ENCODE results near the gene ATP5MC3. TPM values are rescaled to one million over a fixed set of nuclear protein-coding genes. Genes with fewer than 3 reads are reported as not detected.

The ATP5MC3 gene
- 421 to 508 TPM (median 451 TPM) in 5 replicates for total RNA-seq (2022; extraction: Qiagen RNA extraction; ENCODE audit: low read depth)

GRCh38 chr2:175181104-175181876, at the start of gene ATP5MC3:
Gene ATP5MC3 (minus strand): TSS chr2:175181710. CDS start chr2:175181393, 317 bp downstream.

GRCh38 chr2:175167792-175168563, 13.5 kb downstream of the ATP5MC3 start, which contains the start of gene ATF2:
Gene ATF2 (minus strand): TSS chr2:175168203. CDS start chr2:175136443, 31,760 bp downstream.

Other genes starting within 250 kb of the ATP5MC3 start
- 18.0 to 21.7 TPM (median 19.0 TPM) in 5 replicates for gene CHN1, start 176.3 kb downstream of the ATP5MC3 start, total RNA-seq (2022; extraction: Qiagen RNA extraction; ENCODE audit: low read depth)
- gene ATF2, start 13.5 kb downstream of the ATP5MC3 start, total RNA-seq (2022; extraction: Qiagen RNA extraction; ENCODE audit: low read depth) = 17.0 to 20.8 TPM (median 17.8 TPM) in 5 replicates